ENCODE results near the gene STRN4.

Gene STRN4

DNA sequence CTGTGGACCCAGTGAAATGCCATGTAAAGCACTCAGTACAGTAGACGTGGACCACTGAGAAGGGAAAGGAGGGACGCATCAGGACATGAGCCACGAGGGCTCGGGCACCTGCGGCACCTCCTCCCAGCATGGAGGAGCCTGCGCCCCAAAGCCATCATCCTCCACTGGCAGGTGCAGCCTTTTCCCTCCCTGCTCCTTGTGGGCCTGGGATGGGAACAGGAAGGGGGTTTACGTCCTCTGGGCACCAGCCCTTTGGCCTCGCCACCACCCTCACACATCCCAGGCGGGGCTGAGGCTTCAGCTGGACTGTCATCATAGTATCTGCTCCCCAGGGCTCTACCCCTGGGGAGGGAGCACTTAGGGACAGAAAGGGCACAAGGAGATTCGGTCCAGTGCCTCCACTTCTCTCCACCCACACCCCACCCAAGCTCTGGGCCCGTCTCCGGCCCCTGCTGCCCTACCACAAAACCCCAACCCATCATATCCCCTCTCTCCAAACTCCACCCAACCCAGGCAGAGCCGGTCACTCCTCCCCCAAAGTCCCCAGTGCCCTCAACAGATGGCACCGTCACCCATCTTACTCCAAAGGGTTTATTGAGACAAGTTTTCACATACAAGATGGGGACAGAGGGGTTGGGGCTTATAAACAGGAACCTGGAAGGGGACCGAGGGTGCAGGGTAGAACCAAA lies 27.2 kb downstream of the STRN4 start:
- no peak for DNase-seq (ENCODE audit: low read depth in 1 of 2, low spot score in 1 of 2)
- TF ChIP-seq GABPA (IDR thresholded peaks at IDR 0.05; ENCODE audit: low read depth) (no peak), POLR2AphosphoS5 (IDR thresholded peaks at IDR 0.05; ENCODE audit: low read depth) (no peak), SPI1 (IDR thresholded peaks at IDR 0.05; ENCODE audit: borderline replicate concordance, low read depth) (no peak)
- TF ChIP-seq, protein P1, sequence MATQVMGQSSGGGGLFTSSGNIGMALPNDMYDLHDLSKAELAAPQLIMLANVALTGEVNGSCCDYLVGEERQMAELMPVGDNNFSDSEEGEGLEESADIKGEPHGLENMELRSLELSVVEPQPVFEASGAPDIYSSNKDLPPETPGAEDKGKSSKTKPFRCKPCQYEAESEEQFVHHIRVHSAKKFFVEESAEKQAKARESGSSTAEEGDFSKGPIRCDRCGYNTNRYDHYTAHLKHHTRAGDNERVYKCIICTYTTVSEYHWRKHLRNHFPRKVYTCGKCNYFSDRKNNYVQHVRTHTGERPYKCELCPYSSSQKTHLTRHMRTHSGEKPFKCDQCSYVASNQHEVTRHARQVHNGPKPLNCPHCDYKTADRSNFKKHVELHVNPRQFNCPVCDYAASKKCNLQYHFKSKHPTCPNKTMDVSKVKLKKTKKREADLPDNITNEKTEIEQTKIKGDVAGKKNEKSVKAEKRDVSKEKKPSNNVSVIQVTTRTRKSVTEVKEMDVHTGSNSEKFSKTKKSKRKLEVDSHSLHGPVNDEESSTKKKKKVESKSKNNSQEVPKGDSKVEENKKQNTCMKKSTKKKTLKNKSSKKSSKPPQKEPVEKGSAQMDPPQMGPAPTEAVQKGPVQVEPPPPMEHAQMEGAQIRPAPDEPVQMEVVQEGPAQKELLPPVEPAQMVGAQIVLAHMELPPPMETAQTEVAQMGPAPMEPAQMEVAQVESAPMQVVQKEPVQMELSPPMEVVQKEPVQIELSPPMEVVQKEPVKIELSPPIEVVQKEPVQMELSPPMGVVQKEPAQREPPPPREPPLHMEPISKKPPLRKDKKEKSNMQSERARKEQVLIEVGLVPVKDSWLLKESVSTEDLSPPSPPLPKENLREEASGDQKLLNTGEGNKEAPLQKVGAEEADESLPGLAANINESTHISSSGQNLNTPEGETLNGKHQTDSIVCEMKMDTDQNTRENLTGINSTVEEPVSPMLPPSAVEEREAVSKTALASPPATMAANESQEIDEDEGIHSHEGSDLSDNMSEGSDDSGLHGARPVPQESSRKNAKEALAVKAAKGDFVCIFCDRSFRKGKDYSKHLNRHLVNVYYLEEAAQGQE (IDR thresholded peaks at IDR 0.05; ENCODE audit: insufficient replicate concordance, low read depth) = no peak
- TF ChIP-seq, protein P2, sequence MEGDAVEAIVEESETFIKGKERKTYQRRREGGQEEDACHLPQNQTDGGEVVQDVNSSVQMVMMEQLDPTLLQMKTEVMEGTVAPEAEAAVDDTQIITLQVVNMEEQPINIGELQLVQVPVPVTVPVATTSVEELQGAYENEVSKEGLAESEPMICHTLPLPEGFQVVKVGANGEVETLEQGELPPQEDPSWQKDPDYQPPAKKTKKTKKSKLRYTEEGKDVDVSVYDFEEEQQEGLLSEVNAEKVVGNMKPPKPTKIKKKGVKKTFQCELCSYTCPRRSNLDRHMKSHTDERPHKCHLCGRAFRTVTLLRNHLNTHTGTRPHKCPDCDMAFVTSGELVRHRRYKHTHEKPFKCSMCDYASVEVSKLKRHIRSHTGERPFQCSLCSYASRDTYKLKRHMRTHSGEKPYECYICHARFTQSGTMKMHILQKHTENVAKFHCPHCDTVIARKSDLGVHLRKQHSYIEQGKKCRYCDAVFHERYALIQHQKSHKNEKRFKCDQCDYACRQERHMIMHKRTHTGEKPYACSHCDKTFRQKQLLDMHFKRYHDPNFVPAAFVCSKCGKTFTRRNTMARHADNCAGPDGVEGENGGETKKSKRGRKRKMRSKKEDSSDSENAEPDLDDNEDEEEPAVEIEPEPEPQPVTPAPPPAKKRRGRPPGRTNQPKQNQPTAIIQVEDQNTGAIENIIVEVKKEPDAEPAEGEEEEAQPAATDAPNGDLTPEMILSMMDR (IDR thresholded peaks at IDR 0.05; ENCODE audit: insufficient read depth, low read length) = no peak
- Histone ChIP-seq H3K4me3 (replicated peaks; ENCODE audit: insufficient read depth, low read length) (no peak overlapping the region), H3K27ac (replicated peaks) (no peak overlapping the region; the same call in 1 of the 2 replicates), H3K27me3 (ENCODE audit: insufficient read depth, poor library complexity, severe bottlenecking) (no peaks in the 10 kb centered on the region)

DNA sequence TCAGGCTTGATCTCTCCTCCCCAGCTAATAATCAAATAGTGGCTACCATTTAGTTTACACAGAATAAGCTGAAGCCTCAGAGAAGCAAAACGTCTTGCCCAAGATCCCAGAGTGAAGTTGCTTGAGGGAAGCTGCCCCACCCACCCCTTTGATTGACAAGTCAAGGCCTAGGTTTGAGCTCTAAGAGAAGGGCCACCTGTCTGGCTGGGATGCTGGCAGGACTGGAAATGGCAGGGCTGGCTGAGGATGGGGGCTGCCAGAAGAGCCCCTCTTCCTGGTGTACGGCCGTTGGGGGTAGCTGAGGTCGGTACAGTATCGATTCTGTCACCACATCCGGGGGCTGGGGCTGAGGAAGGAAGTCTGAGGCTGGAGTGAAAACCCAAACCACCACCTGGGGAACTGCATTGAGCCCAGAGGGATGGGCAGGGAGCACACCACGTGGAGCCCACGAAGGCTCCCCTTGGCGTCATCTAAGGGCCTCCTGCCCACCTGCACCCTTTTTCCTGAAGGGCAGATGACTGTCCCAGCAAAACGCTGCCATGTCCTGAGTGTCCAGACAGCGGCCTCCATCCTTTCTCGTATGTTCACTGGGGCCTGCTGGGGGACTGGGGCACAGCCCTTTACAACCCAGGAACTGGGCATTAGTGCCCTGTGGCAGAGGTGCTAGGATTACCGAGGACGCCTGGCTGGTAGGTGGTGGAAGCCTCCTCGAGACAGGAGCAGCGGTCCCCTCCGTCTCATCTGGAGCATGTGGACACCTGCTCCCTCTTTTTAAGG lies 27.9 kb downstream of the STRN4 start:
- peak; percentile 63 to 82 for DNase-seq (ENCODE audit: low read depth in 1 of 2, low spot score in 1 of 2)
- peak overlapping the region; percentile 9; the same call in 1 of the 2 replicates for H3K4me3 ChIP-seq (replicated peaks; ENCODE audit: insufficient read depth, low read length)
- no peaks in the 10 kb centered on the region for H3K27me3 ChIP-seq (ENCODE audit: insufficient read depth, poor library complexity, severe bottlenecking)
- peak overlapping the region; percentile 78 for H3K27ac ChIP-seq (replicated peaks)
- peak; percentile 58; the same call in 1 of the 2 replicates for TF ChIP-seq GABPA (IDR thresholded peaks at IDR 0.05; ENCODE audit: low read depth)
- TF ChIP-seq, protein P1 (IDR thresholded peaks at IDR 0.05; ENCODE audit: insufficient replicate concordance, low read depth) = no peak
- no peak for TF ChIP-seq POLR2AphosphoS5 (IDR thresholded peaks at IDR 0.05; ENCODE audit: low read depth)
- TF ChIP-seq SPI1 (IDR thresholded peaks at IDR 0.05; ENCODE audit: borderline replicate concordance, low read depth) = peak; percentile 63; the same call in 1 of the 2 replicates
- TF ChIP-seq, protein P2 (IDR thresholded peaks at IDR 0.05; ENCODE audit: insufficient read depth, low read length) = no peak

DNA sequence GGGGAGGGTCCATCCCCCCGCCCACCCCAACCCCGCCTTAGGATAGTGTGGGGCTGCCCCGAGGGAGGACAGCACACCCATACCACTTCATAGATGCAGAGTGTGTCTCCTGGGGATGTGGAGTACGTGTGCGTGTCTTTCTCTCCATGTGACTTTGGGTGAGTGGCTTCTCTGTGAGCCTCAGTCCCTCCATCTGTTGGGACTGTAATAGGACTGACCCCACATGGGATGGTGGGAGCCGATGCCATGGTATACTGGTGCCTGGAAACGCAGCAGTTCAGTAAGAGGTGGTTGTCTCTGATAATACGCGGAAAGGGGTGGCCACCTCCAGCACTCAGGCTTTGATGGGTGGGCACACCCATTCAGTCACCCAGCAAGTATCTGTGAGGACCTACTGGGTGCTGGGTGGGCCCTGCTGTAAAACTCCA lies 28.5 kb downstream of the STRN4 start:
- Histone ChIP-seq H3K27ac (replicated peaks) (peak overlapping the region; percentile 78), H3K27me3 (ENCODE audit: insufficient read depth, poor library complexity, severe bottlenecking) (no peaks in the 10 kb centered on the region), H3K4me3 (replicated peaks; ENCODE audit: insufficient read depth, low read length) (peak overlapping the region; percentile 78)
- TF ChIP-seq, protein P2 (IDR thresholded peaks at IDR 0.05; ENCODE audit: insufficient read depth, low read length) = no peak
- TF ChIP-seq POLR2AphosphoS5 (IDR thresholded peaks at IDR 0.05; ENCODE audit: low read depth) = no peak
- no peak for TF ChIP-seq GABPA (IDR thresholded peaks at IDR 0.05; ENCODE audit: low read depth)
- TF ChIP-seq, protein P1 (IDR thresholded peaks at IDR 0.05; ENCODE audit: insufficient replicate concordance, low read depth) = no peak
- no peak for TF ChIP-seq SPI1 (IDR thresholded peaks at IDR 0.05; ENCODE audit: borderline replicate concordance, low read depth)
- peak in 1 of 2 experiments; percentile 9 for DNase-seq (ENCODE audit: low read depth in 1 of 2, low spot score in 1 of 2)
